AG08396 (cell line): Measurements from ENCODE around the gene KLHL11.
A peak's percentile ranks its signal among the peaks of the same experiment; 100 is the strongest.
"Not testable (repeated sequence)": the region's sequence is repeated elsewhere in the genome, so short reads cannot be mapped to it uniquely, and the experiment has no call there.

Source experiments
- DNase-seq: peaks from one replicate; pipeline ENCODE4 v3.0.0; 2012; ENCODE audit warnings: low spot score, mixed read lengths

The KLHL11 gene

GRCh38 chr17:41837761-41838538 lies 27.3 kb downstream of the KLHL11 start, which contains the start of gene KLHL10:
Gene KLHL10 (plus strand): TSS chr17:41837825. CDS start chr17:41837933, 108 bp downstream.
- DNase-seq, result no peak

- DNase-seq, result peak; percentile 44
These were observed 28.6 kb downstream of the KLHL11 start for GRCh38 chr17:41836550-41837196.

GRCh38 chr17:41835800-41836549 lies 29.2 kb downstream of the KLHL11 start, which contains the start of gene NT5C3B:
Gene NT5C3B (minus strand): TSS chr17:41836232. CDS start chr17:41836193, 39 bp downstream.
- peak; percentile 96 for DNase-seq

GRCh38 chr17:41835214-41835799 lies 29.9 kb downstream of the KLHL11 start:
- peak; percentile 50 for DNase-seq

- not testable (repeated sequence) for DNase-seq
These were observed 35.3 kb downstream of the KLHL11 start for GRCh38 chr17:41829961-41830360.

GRCh38 chr17:41825175-41825845 lies 39.9 kb downstream of the KLHL11 start:
- no peak for DNase-seq

GRCh38 chr17:41824086-41824485 lies 41.1 kb downstream of the KLHL11 start:
- DNase-seq, result no peak

- no peak for DNase-seq
These were observed 41.6 kb downstream of the KLHL11 start for GRCh38 chr17:41823580-41823979.

GRCh38 chr17:41823141-41823524 lies 42.1 kb downstream of the KLHL11 start:
- no peak for DNase-seq

- DNase-seq, result no peak
These were observed 42.7 kb downstream of the KLHL11 start for GRCh38 chr17:41822216-41823140.

GRCh38 chr17:41821776-41822175 lies 43.4 kb downstream of the KLHL11 start:
- DNase-seq, result no peak

- DNase-seq, result no peak
These were observed 47.2 kb downstream of the KLHL11 start for GRCh38 chr17:41818024-41818423.

GRCh38 chr17:41816637-41817320 lies 48.4 kb downstream of the KLHL11 start:
- no peak for DNase-seq

- no peak for DNase-seq
These were observed 51.0 kb downstream of the KLHL11 start for GRCh38 chr17:41814195-41814594.

GRCh38 chr17:41813699-41814124 lies 51.5 kb downstream of the KLHL11 start:
- no peak for DNase-seq

- no peak for DNase-seq
These were observed 52.0 kb downstream of the KLHL11 start for GRCh38 chr17:41813152-41813680.

GRCh38 chr17:41812381-41813151 lies 52.7 kb downstream of the KLHL11 start, which contains the start of gene FKBP10:
Gene FKBP10 (plus strand): TSS chr17:41813004. CDS start chr17:41813035, 31 bp downstream.
- DNase-seq, result peak; percentile 94

- peak; percentile 90 for DNase-seq
These were observed 53.5 kb downstream of the KLHL11 start, which contains the start of gene P3H4 for GRCh38 chr17:41811549-41812380. Gene P3H4 (minus strand): TSS chr17:41811949. CDS start chr17:41811915, 34 bp downstream.
